Vagina (tissue), 2 donors: Measurements from ENCODE around the gene C4orf51.

Experiments
- CTCF ChIP-seq, 3 experiments: fragments of 450-650 bp in 2 of 3; fragments of 200-600 bp in 1 of 3; sonication (generic) in 1 of 3; IDR thresholded peaks; one replicate each; pipeline ENCODE4 v1.5.1; 2017 to 2019; ENCODE audit warnings: antibody characterized with exemption in 3 of 3, mild to moderate bottlenecking in 2 of 3, moderate library complexity in 2 of 3
- POLR2A ChIP-seq, 2 donors: fragments of 450-650 bp; IDR thresholded peaks; one replicate each; pipeline ENCODE4 v1.6.1; 2017; ENCODE audit warnings: antibody characterized with exemption in 2 of 2, mild to moderate bottlenecking in 2 of 2, moderate library complexity in 2 of 2
- POLR2AphosphoS5 ChIP-seq, 2 donors: sonication (generic); formaldehyde crosslinking; IDR thresholded peaks; one replicate each; pipeline ENCODE4 v1.9.0; 2017; ENCODE audit warnings: antibody characterized with exemption in 2 of 2, mild to moderate bottlenecking in 2 of 2, low read depth in 1 of 2; ENCODE audit not compliant: insufficient read depth in 1 of 2

GRCh38 chr4:145660064-145660463 is 19.9 kb upstream of the C4orf51 start:
- TF ChIP-seq CTCF (IDR thresholded peaks at IDR 0.05) (no peak), POLR2A (IDR thresholded peaks at IDR 0.05) (no peak), POLR2AphosphoS5 (IDR thresholded peaks at IDR 0.05; ENCODE audit: insufficient read depth in 1 of 2, low read depth in 1 of 2) (no peak)
